Measurements from ENCODE around the gene ZNF223.

The ZNF223 gene

GRCh38 chr19:44051650-44052402 is at the start of gene ZNF223:
TSS of gene ZNF223 (plus strand) at chr19:44052036. CDS start at chr19:44055177, 3,141 bp downstream.
- DNase-seq, result peak; percentile 87 to 99 (median 95)

GRCh38 chr19:44002212-44002565 is 49.6 kb upstream of the ZNF223 start:
- DNase-seq, result no peak

GRCh38 chr19:44002566-44003460 is 49.0 kb upstream of the ZNF223 start, which contains the start of gene ZNF230:
TSS of gene ZNF230 (plus strand) at chr19:44002957. CDS start at chr19:44007079, 4,122 bp downstream.
- DNase-seq, result peak; percentile 87 to 98 (median 95)

GRCh38 chr19:44003461-44004009 is 48.3 kb upstream of the ZNF223 start:
- DNase-seq, result peak in 2 of 3 experiments; percentile 32 to 37

- DNase-seq, result no peak
Observed at GRCh38 chr19:44005973-44006372, 45.9 kb upstream of the ZNF223 start.

- DNase-seq, result no peak
Observed at GRCh38 chr19:44007473-44007872, 44.4 kb upstream of the ZNF223 start.

- DNase-seq, result no peak
Observed at GRCh38 chr19:44010468-44010867, 41.4 kb upstream of the ZNF223 start.

- no peak for DNase-seq
Observed at GRCh38 chr19:44019498-44019897, 32.3 kb upstream of the ZNF223 start.

- no peak for DNase-seq
Observed at GRCh38 chr19:44021221-44021620, 30.6 kb upstream of the ZNF223 start.

GRCh38 chr19:44024900-44025216 is 27.0 kb upstream of the ZNF223 start:
- no peak for DNase-seq

- DNase-seq, result peak; percentile 61 to 84 (median 84)
Observed at GRCh38 chr19:44025217-44025936, 26.5 kb upstream of the ZNF223 start, which contains the start of gene ZNF222. TSS of gene ZNF222 (plus strand) at chr19:44025379. CDS start at chr19:44025437, 58 bp downstream.

GRCh38 chr19:44026622-44027021 is 25.2 kb upstream of the ZNF223 start:
- no peak for DNase-seq

- DNase-seq, result no peak
Observed at GRCh38 chr19:44032001-44032610, 19.7 kb upstream of the ZNF223 start.

GRCh38 chr19:44042147-44042546 is 9.7 kb upstream of the ZNF223 start:
- no peak for DNase-seq

- peak; percentile 36 to 54 (median 49) for DNase-seq
Observed at GRCh38 chr19:44050740-44051649, 841 bp upstream of the ZNF223 start.

- no peak for DNase-seq
Observed at GRCh38 chr19:44055870-44056269, 4.0 kb downstream of the ZNF223 start.

- no peak for DNase-seq
Observed at GRCh38 chr19:44059229-44059628, 7.4 kb downstream of the ZNF223 start.

- no peak for DNase-seq
Observed at GRCh38 chr19:44061038-44061437, 9.2 kb downstream of the ZNF223 start.

- DNase-seq, result no peak
Observed at GRCh38 chr19:44066305-44066704, 14.5 kb downstream of the ZNF223 start.

GRCh38 chr19:44069415-44069814 is 17.6 kb downstream of the ZNF223 start:
- no peak for DNase-seq

Data from NCI-H1417 (cell line).